Measurements from ENCODE around the gene ZBTB7C.

ZBTB7C gene

GRCh38 chr18:48397021-48397420, 12.2 kb downstream of the ZBTB7C start:
- H3K4me3 ChIP-seq (replicated peaks; ENCODE audit: low read depth, low read length) = no peak overlapping the region
- DNase-seq (ENCODE audit: low read depth) = no peak
- TF ChIP-seq CTCF (IDR thresholded peaks at IDR 0.05; ENCODE audit: low read length, missing control alignments) = no peak

- DNase-seq (ENCODE audit: low read depth) = no peak
- no peak overlapping the region for H3K4me3 ChIP-seq (replicated peaks; ENCODE audit: low read depth, low read length)
- no peak for TF ChIP-seq CTCF (IDR thresholded peaks at IDR 0.05; ENCODE audit: low read length, missing control alignments)
These were observed 12.6 kb downstream of the ZBTB7C start for GRCh38 chr18:48396561-48396960.

- no peak overlapping the region for H3K4me3 ChIP-seq (replicated peaks; ENCODE audit: low read depth, low read length)
- no peak for TF ChIP-seq CTCF (IDR thresholded peaks at IDR 0.05; ENCODE audit: low read length, missing control alignments)
- no peak for DNase-seq (ENCODE audit: low read depth)
These were observed 13.5 kb downstream of the ZBTB7C start for GRCh38 chr18:48395646-48396045.

- no peak for DNase-seq (ENCODE audit: low read depth)
- no peak overlapping the region for H3K4me3 ChIP-seq (replicated peaks; ENCODE audit: low read depth, low read length)
- no peak for TF ChIP-seq CTCF (IDR thresholded peaks at IDR 0.05; ENCODE audit: low read length, missing control alignments)
These were observed 15.0 kb downstream of the ZBTB7C start for GRCh38 chr18:48394176-48394575.

GRCh38 chr18:48393776-48394175, 15.4 kb downstream of the ZBTB7C start:
- no peak for TF ChIP-seq CTCF (IDR thresholded peaks at IDR 0.05; ENCODE audit: low read length, missing control alignments)
- no peak overlapping the region for H3K4me3 ChIP-seq (replicated peaks; ENCODE audit: low read depth, low read length)
- DNase-seq (ENCODE audit: low read depth) = no peak

GRCh38 chr18:48393170-48393569, 16.0 kb downstream of the ZBTB7C start:
- no peak for TF ChIP-seq CTCF (IDR thresholded peaks at IDR 0.05; ENCODE audit: low read length, missing control alignments)
- DNase-seq (ENCODE audit: low read depth) = no peak
- no peak overlapping the region for H3K4me3 ChIP-seq (replicated peaks; ENCODE audit: low read depth, low read length)

GRCh38 chr18:48392268-48392667, 16.9 kb downstream of the ZBTB7C start:
- DNase-seq (ENCODE audit: low read depth) = no peak
- no peak for TF ChIP-seq CTCF (IDR thresholded peaks at IDR 0.05; ENCODE audit: low read length, missing control alignments)

More at GRCh38 chr18:48392268-48392667, 16.9 kb downstream of the ZBTB7C start:
- no peak overlapping the region for H3K4me3 ChIP-seq (replicated peaks; ENCODE audit: low read depth, low read length)

Data from fibroblast of pulmonary artery (primary cell).